ENCODE data around the gene GPR146.

DNA sequence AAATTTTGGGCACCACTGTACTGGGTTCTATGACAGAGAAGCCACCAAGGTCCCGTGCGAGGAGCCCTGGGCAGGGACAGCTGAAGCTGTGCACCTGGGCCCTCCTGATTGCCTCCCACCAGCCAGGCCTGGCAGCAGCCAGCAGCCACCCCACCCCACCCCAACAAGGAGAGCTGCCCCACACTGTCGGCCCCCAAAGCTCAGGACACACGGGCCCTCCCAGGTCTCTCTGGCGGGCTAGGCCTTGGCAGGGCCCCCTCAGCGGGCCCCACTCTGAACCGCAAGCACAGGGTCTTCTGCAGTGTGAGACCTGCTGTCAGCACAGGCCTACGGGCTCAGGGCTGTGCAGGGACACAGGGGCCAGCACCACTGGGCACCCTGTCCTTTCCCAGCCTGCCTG, 5.5 kb downstream of the GPR146 start:
- TF ChIP-seq EZH2 (IDR thresholded peaks at IDR 0.05; ENCODE audit: borderline replicate concordance): no peak
- TF ChIP-seq, protein P1, sequence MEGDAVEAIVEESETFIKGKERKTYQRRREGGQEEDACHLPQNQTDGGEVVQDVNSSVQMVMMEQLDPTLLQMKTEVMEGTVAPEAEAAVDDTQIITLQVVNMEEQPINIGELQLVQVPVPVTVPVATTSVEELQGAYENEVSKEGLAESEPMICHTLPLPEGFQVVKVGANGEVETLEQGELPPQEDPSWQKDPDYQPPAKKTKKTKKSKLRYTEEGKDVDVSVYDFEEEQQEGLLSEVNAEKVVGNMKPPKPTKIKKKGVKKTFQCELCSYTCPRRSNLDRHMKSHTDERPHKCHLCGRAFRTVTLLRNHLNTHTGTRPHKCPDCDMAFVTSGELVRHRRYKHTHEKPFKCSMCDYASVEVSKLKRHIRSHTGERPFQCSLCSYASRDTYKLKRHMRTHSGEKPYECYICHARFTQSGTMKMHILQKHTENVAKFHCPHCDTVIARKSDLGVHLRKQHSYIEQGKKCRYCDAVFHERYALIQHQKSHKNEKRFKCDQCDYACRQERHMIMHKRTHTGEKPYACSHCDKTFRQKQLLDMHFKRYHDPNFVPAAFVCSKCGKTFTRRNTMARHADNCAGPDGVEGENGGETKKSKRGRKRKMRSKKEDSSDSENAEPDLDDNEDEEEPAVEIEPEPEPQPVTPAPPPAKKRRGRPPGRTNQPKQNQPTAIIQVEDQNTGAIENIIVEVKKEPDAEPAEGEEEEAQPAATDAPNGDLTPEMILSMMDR (IDR thresholded peaks at IDR 0.05; ENCODE audit: poor library complexity): no peak
- TF ChIP-seq EZH2phosphoT487 (IDR thresholded peaks at IDR 0.05; ENCODE audit: low read depth, severe bottlenecking, unreplicated experiment): no peak
